HG03097 (cell line): ENCODE results near the gene CHI3L1.

Experiments used
- ATAC-seq: cut with Tn5 transposase; IDR thresholded peaks from one replicate; pipeline ENCODE4 v1.9.1; 2021; ENCODE audit not compliant: unreplicated experiment, low FRiP score

Gene CHI3L1

GRCh38 chr1:203182387-203182953 lies 4.0 kb downstream of the CHI3L1 start:
- ATAC-seq = no peak

- no peak for ATAC-seq
These were observed 4.7 kb downstream of the CHI3L1 start for GRCh38 chr1:203181586-203182386.

GRCh38 chr1:203180611-203181330 lies 5.7 kb downstream of the CHI3L1 start:
- ATAC-seq = no peak

- ATAC-seq = no peak
These were observed 6.9 kb downstream of the CHI3L1 start for GRCh38 chr1:203179667-203180005.

- ATAC-seq = no peak
These were observed 7.5 kb downstream of the CHI3L1 start for GRCh38 chr1:203178821-203179666.

GRCh38 chr1:203178083-203178482 lies 8.4 kb downstream of the CHI3L1 start:
- no peak for ATAC-seq

GRCh38 chr1:203177470-203178039 lies 8.9 kb downstream of the CHI3L1 start:
- no peak for ATAC-seq

GRCh38 chr1:203177036-203177405 lies 9.5 kb downstream of the CHI3L1 start:
- ATAC-seq = no peak

GRCh38 chr1:203176273-203177035 lies 10.1 kb downstream of the CHI3L1 start:
- ATAC-seq = no peak

GRCh38 chr1:203175827-203176241 lies 10.7 kb downstream of the CHI3L1 start:
- no peak for ATAC-seq

GRCh38 chr1:203175237-203175826 lies 11.2 kb downstream of the CHI3L1 start, which contains the start of gene MYBPH:
Gene MYBPH (minus strand): TSS chr1:203175826. CDS start chr1:203175755, 71 bp downstream.
- ATAC-seq = no peak

- no peak for ATAC-seq
These were observed 12.0 kb downstream of the CHI3L1 start for GRCh38 chr1:203174324-203174985.

- ATAC-seq = peak; percentile 85
These were observed 12.9 kb downstream of the CHI3L1 start for GRCh38 chr1:203173566-203173965.

GRCh38 chr1:203173011-203173555 lies 13.4 kb downstream of the CHI3L1 start:
- no peak for ATAC-seq

GRCh38 chr1:203172184-203173010 lies 14.1 kb downstream of the CHI3L1 start:
- no peak for ATAC-seq

- ATAC-seq = no peak
These were observed 14.9 kb downstream of the CHI3L1 start for GRCh38 chr1:203171341-203172183.
